Dermis microvascular lymphatic vessel endothelial cell (primary cell): ENCODE data around the gene FCRLA. TPM values are rescaled to one million over a fixed set of nuclear protein-coding genes. Genes with fewer than 3 reads are reported as not detected.

Experiments used
- DNase-seq, 2 donors: peaks; one replicate each; pipeline versions ENCODE4 v3.0.0 to v3.0.0-alpha.2; 2010; ENCODE audit warnings: low read depth in 2 of 2
- total RNA-seq: library from RNA; depleted of rRNA; stranded (reverse); fragments of >200 nt; gene quantifications from 2 replicates; pipeline ENCODE4 v1.2.1, GENCODE V29; 2014

FCRLA gene
- total RNA-seq, 1 donor from 2014 or later: not detected

- no peak for DNase-seq
These were observed 25.1 kb downstream of the FCRLA start for GRCh38 chr1:161731981-161732718.

- peak in 1 of 2 donors; percentile 81 for DNase-seq
These were observed 26.5 kb downstream of the FCRLA start for GRCh38 chr1:161733526-161733925.

GRCh38 chr1:161735837-161736236 lies 28.8 kb downstream of the FCRLA start:
- DNase-seq: no peak

DNA sequence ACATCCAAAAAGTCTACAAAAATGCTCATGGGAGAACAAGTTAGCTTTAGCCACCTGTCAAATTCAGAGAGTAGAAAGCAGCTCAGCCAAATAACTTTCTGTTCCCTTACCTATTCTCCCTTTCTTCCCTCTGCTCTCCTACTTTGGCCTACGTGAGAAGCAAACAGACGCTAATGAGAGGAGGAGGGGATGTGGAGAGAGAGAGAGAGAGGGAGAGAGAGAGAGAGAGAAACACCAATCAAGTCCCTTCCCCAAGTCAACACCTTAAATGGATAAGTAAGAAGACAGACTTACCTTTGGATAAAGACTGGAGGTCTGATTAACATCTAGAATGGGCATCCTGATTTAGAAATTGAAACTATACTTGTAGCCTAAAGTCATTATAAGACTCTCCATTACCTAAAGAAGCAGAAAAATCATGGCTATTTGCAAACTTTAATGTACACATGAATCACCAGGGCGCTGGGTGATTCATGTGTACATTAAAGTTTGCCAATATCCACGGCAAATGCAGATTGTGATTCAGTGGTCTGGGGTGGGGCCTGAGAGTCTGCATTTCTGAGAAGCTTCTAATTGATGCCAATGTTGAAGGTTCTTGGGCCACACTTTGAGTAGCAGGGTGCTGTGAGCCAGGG lies 29.4 kb downstream of the FCRLA start:
- no peak for DNase-seq

DNA sequence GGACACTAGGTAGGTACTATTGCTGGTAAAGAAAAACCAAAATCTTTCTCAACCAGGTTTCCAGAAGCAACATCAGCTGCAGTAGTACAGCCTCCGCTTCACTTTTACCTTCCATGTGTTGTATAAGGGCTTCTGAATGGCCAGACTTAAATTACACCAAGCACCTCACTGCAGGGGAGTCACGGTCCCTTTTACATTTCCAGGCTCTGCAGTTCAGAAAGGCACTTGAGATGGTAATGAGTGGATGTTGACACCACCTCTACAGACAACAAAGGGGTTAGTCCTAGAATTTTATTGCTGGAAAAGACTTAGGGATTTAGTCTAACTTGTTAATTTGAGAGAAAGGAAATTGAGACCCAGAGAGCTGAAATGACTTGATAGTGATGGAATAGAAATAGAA lies 30.6 kb downstream of the FCRLA start:
- no peak for DNase-seq

DNA sequence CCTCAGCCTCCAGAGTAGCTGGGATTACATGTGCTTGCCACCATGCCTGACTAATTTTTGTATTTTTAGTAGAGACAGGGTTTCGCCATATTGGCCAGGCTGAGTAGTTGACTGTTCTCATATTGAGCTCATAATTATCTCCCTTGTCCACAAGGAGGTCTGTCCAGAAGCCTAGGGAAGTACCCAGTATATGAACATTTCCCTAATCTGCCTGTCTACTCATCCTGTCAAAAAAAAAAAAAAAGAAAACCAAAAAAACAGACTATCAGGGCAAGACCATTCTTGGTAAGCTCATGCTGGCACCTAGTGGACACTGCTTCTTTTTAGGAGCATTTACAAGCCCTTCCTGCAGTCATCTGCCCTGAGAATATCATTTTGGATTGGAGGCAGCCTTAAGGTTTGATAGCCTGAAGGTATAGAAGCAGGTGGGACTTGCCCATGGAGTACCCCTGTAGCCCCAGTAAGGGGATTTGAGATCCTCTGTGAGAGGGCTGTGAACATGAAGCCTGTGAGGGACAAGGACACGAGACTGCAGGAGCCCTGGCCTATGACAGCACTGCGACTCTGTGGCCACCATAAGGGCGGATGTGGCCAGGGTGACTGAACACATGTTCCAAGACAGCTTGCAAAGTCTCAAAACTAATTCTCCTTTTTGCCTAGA lies 31.7 kb downstream of the FCRLA start:
- DNase-seq: peak; percentile 45 to 75

DNA sequence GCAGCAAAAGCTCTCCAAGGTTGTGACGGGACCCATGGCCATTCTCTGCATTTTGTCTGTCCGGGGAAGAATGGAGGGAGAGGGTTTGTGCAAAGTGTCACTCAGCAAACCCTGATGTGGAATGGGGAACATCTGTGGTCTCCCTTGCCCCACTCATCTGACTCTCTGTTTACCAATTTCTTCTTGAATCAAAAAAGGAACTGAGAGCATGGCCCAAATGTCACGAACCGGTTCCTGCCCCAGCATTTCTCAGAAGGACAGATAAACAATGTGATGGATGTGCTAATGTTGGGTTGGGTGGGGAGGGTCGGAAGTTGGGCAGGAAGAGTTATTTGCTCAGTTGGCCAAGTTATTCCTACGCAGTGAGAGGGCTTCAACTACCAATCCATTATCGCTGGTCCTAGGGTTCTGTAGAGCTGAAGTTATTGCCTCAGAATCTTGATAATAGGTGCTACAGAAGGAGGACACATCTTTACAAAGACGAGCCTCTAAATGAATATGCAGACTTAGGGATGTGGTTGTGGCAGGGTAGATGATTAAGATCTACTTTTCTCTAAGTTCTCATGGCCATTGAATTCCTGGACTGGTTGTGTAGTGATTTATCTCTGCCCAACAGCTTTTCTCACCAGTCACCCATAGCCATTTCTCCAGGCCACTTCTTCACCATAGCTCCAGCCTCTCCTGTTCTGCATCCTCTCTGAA lies 33.0 kb downstream of the FCRLA start:
- no peak for DNase-seq

- no peak for DNase-seq
These were observed 33.9 kb downstream of the FCRLA start for GRCh38 chr1:161740921-161741320.

DNA sequence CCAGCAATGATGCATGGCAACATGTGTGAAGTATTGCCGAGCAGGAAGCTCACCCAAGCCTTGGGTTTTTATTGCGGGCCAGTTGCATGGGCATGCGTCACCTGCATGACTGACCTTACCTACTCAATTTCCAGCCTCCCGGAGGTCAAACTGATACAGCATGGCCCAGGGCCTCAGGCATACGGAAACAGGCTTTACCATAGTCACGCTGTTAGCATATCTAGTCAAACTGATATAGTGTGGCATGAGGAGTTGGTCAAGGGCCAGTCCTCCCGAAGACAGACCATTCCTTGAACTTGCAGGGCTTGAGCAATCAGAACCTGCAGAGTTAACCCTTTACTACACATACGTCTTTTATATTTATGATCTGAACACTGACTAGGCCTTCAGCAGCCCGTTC lies 36.2 kb downstream of the FCRLA start:
- DNase-seq: no peak

- no peak for DNase-seq
These were observed 40.8 kb downstream of the FCRLA start for GRCh38 chr1:161747801-161748200.

DNA sequence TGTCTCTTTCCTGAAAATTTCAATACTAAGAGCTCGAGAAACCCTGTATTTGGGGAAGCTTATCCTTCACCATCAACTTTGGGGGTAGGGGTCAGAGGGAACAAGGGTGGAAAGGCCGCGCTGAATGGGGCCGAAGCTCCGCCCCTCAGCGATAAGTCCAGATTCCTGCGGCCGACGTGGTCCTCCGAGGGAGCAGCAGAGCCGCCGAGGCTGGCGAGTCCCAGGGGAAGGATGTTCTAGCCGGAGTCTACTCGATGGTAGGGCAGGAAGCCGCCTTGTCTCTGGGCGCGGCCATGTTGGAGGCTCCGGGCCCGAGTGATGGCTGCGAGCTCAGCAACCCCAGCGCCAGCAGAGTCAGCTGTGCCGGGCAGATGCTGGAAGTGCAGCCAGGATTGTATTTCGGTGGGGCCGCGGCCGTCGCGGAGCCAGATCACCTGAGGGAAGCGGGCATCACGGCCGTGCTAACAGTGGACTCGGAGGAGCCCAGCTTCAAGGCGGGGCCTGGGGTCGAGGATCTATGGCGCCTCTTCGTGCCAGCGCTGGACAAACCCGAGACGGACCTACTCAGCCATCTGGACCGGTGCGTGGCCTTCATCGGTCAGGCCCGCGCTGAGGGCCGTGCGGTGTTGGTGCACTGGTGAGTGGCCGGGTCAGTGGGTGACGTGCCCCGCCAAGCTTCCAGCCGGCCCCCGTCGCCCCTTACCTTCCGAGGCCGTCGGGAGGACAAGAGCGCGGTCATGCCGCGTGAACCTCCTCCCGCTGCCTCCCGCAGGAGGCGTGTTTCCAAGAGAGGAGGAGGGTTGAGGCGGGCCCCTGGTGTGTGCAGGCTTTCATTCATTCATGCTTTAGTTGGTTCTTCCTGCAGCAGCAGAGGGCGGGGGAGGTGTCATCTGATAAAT lies 42.7 kb downstream of the FCRLA start, which contains the start of gene DUSP12:
Gene DUSP12, plus strand, starts transcription at position 278 of the 899 bp plus-strand sequence. Its CDS starts 16 bp downstream, at position 294.
- DNase-seq: peak; percentile 88 to 95

DNA sequence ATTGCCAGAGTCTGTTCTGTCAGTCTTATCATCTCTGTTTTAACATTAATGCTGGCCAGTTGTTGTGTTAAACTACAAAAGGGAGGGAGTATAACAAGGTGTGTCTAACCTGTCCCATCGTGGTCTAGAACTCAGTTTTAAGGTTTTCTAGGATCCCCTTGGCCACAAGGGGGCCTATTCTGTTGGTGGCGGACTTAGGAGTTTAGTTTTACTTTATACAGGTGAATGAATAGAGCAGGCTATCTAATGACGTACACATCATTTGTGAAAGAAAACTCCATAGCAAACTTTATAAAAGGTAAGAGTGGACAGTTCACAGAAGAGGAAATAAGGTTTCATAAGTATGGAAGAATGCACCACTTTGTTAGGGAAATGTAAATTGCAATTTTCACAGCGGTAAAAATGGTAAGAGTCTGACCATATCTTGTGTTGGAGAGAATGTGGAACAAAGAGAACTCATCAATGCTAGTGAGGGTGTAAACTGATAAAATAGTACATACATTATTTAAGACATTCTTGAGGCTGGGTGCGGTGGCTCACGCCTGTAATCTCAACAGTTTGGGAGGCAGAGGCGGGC lies 56.6 kb downstream of the FCRLA start:
- peak in 1 of 2 donors; percentile 51 for DNase-seq

Other genes starting within 250 kb of the FCRLA start
- gene FCGR2A, start 201.8 kb upstream of the FCRLA start, total RNA-seq: 0.64 and 3.7 TPM in 2 replicates
- gene HSPA6, start 182.7 kb upstream of the FCRLA start, total RNA-seq: 0.13 and 1.5 TPM in 2 replicates
- not detected in 2 replicates for gene FCGR3A, start 157.4 kb upstream of the FCRLA start, total RNA-seq
- not detected in 2 replicates for gene FCGR3B, start 76.1 kb upstream of the FCRLA start, total RNA-seq
- gene FCGR2B, start 44.1 kb upstream of the FCRLA start, total RNA-seq: not detected in 2 replicates
- 0.38 and 0.51 TPM in 2 replicates for gene FCRLB, start 14.3 kb downstream of the FCRLA start, total RNA-seq
- gene DUSP12, start 42.6 kb downstream of the FCRLA start, total RNA-seq: 28.5 and 32.2 TPM in 2 replicates
- gene ATF6, start 59.1 kb downstream of the FCRLA start, total RNA-seq: 51.5 and 69.3 TPM in 2 replicates